GM18909 (cell line): ENCODE data around the gene GPC6.

Source experiments
- ATAC-seq: cut with Tn5 transposase; IDR thresholded peaks from one replicate; pipeline ENCODE4 v1.9.1; 2021; ENCODE audit warnings: mild to moderate bottlenecking; ENCODE audit not compliant: unreplicated experiment, poor library complexity

GPC6 gene

GRCh38 chr13:93228643-93228937 lies 2.0 kb downstream of the GPC6 start:
- no peak for ATAC-seq

GRCh38 chr13:93230261-93230855 lies 3.8 kb downstream of the GPC6 start:
- no peak for ATAC-seq

- ATAC-seq: no peak
Measured at GRCh38 chr13:93231867-93232266, 5.3 kb downstream of the GPC6 start.

GRCh38 chr13:93233997-93234416 lies 7.4 kb downstream of the GPC6 start:
- ATAC-seq: peak; percentile 71

GRCh38 chr13:93234459-93234858 lies 7.9 kb downstream of the GPC6 start:
- ATAC-seq: no peak

GRCh38 chr13:93235258-93236015 lies 8.8 kb downstream of the GPC6 start:
- ATAC-seq: no peak

- ATAC-seq: no peak
Measured at GRCh38 chr13:93238711-93239110, 12.1 kb downstream of the GPC6 start.

- ATAC-seq: no peak
Measured at GRCh38 chr13:93243375-93244063, 16.9 kb downstream of the GPC6 start.

GRCh38 chr13:93244141-93244917 lies 17.7 kb downstream of the GPC6 start:
- no peak for ATAC-seq

- no peak for ATAC-seq
Measured at GRCh38 chr13:93244918-93245280, 18.3 kb downstream of the GPC6 start.

- ATAC-seq: no peak
Measured at GRCh38 chr13:93246069-93246468, 19.5 kb downstream of the GPC6 start.

GRCh38 chr13:93248627-93249047 lies 22.0 kb downstream of the GPC6 start:
- ATAC-seq: no peak

GRCh38 chr13:93249364-93250306 lies 23.0 kb downstream of the GPC6 start:
- no peak for ATAC-seq

GRCh38 chr13:93254775-93255174 lies 28.2 kb downstream of the GPC6 start:
- no peak for ATAC-seq

- no peak for ATAC-seq
Measured at GRCh38 chr13:93256998-93257397, 30.4 kb downstream of the GPC6 start.

- ATAC-seq: no peak
Measured at GRCh38 chr13:93259527-93260080, 33.0 kb downstream of the GPC6 start.

- ATAC-seq: no peak
Measured at GRCh38 chr13:93260591-93260990, 34.0 kb downstream of the GPC6 start.

GRCh38 chr13:93262729-93263345 lies 36.2 kb downstream of the GPC6 start:
- no peak for ATAC-seq

GRCh38 chr13:93264876-93265275 lies 38.3 kb downstream of the GPC6 start:
- ATAC-seq: no peak
